Upper lobe of left lung (tissue), 4 donors: ENCODE measurements around the gene RPL7L1.

Source experiments
- CTCF ChIP-seq, 6 experiments: fragments of 450-650 bp in 4 of 6; fragments of 200-600 bp in 2 of 6; sonication (generic) in 2 of 6; IDR thresholded peaks; one replicate each; pipeline ENCODE4 v1.5.1; 2016 to 2019; ENCODE audit warnings: antibody characterized with exemption in 6 of 6
- POLR2A ChIP-seq, 4 donors: fragments of 450-650 bp; IDR thresholded peaks; one replicate each; pipeline ENCODE4 v1.5.1; 2016 to 2017; ENCODE audit warnings: antibody characterized with exemption in 4 of 4, mild to moderate bottlenecking in 2 of 4

- TF ChIP-seq CTCF (IDR thresholded peaks at IDR 0.05) (no peak), POLR2A (IDR thresholded peaks at IDR 0.05) (no peak)
These were observed 55.9 kb downstream of the RPL7L1 start for GRCh38 chr6:42935322-42935721.
